ENCODE measurements around the gene B4GALT2. TPM values are rescaled to one million over a fixed set of nuclear protein-coding genes. Genes with fewer than 3 reads are reported as not detected.

Gene B4GALT2
- total RNA-seq, 1 experiment from 2014 or later, result 95.8 TPM

GRCh38 chr1:43938892-43939587, 40.0 kb upstream of the B4GALT2 start:
- DNase-seq, result no peak
- H3K9me3 ChIP-seq, result no peaks in the 10 kb centered on the region
- H3K27me3 ChIP-seq, result no peaks in the 10 kb centered on the region
- no peaks in the 10 kb centered on the region for H3K36me3 ChIP-seq
- no peak overlapping the region for H3K4me3 ChIP-seq

DNA sequence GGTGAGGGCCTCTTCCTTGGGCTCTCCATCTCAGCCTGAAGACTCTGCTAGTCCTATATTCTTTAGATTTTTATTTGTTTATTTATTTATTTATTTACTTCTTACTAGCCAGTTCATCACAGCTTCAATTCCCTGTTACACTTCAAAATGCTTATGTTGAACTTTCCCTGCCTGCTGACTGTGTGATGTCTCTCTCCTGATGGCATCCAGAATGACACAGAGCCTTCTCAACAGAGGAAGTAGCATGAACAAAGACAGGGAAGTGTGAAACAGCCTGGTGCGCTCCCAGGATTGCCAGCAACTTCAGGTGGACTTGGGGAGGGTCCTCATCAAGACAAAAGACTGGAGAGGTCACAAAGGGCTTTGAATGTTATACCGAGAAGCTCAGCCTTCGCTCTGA, 36.6 kb upstream of the B4GALT2 start:
- Histone ChIP-seq H3K4me3 (no peak overlapping the region), H3K9me3 (no peaks in the 10 kb centered on the region), H3K36me3 (no peaks in the 10 kb centered on the region), H3K27me3 (no peaks in the 10 kb centered on the region)
- no peak for DNase-seq

DNA sequence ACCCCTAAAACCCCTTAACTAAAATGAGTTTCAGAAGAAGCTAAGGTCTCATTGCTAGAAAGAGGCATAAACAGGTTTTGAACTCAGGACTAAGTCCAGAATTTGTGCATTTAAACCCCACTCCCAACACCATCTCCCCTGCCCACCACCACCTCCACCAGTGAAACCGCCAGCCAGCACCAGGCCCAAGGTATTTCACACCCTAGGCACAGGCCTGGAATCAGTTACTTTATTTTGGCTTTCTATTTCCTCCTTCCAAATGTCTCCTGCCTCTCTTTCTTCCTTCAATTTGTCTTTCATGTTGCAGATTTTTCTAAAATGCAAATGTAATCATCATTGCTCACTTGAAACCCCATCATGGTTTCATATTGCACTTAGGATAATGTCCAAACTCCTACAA, 34.1 kb upstream of the B4GALT2 start:
- H3K27me3 ChIP-seq, result no peaks in the 10 kb centered on the region
- no peak overlapping the region; the same call in 1 of the 2 replicates for H3K4me3 ChIP-seq
- peaks cover 4% of the 10 kb centered on the region; the same call in 1 of the 2 replicates for H3K36me3 ChIP-seq
- H3K9me3 ChIP-seq, result no peaks in the 10 kb centered on the region
- no peak for DNase-seq

DNA sequence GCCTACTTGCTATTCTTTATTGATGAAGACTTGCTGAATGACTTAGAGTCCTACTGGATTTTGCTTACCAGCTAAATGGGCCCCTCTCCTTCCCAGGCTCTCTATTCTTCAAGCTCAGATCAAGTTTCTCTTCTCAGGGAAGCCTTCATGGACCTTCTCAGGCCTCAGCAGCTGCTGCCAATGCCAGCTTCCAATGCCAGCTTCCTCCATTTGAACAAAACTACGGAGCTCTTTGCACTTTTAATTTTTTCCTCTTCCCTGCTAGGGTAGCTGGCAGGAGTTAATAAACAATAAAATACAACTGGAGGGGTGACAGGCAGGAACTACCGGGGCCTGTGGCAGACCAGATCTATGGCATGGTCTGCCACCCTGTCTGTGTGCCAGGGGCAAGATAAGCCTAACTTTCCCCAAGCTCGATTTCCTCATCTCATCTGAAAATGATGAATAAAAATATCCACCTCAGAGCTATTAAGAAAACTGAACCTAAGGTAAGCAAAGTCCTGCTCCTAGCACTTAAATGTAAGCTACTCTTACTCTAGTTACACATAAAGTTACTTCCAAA, 33.3 kb upstream of the B4GALT2 start:
- no peaks in the 10 kb centered on the region for H3K27me3 ChIP-seq
- H3K36me3 ChIP-seq, result peaks cover 7% of the 10 kb centered on the region
- H3K4me3 ChIP-seq, result peak overlapping the region; percentile 76
- H3K9me3 ChIP-seq, result no peaks in the 10 kb centered on the region
- no peak for DNase-seq

DNA sequence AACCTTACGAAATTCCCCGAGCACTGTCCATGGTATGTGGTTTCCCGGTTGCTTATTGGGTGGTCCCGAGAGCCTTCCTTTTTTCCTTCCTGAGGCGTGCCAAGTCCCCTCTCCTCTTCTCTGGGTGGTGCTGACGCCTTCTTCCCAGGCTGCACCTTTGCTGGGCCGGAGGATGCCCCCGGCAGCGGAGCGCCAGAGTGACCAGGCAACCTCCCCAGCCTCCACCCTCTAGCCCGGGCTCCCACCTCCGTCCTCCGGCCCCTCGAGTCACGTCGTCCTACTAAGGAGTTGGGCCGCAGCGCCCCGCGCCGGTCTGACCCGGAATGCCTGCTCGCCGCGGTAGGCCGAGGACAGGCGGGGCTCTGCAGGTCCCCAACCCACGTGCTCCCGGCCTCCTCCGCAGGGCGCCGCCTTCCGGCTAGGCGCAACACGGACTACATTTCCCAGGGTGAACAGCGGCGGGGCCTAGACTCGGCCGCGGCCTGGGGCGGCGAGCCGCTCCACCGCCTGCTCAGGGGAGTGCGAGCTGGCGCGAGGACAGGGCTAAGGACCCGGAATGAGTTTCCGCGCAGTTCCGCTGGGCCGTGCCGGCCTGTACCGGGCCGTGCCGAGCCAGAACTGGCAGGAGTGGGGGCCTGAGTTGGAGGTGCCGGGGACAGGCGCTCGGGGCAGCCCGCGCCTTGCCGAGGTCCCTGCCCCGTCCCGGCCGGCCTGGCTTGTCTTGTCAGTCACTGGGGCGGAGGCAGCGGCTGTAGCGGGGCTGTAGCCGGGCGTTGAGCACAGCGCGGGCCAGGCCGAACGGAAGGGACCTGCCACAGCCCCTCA, 32.6 kb upstream of the B4GALT2 start, which contains the start of gene IPO13:
IPO13 (plus strand) TSS at position 715 of the 825 bp plus-strand sequence. CDS start 651 bp downstream, outside the sequence.
- Histone ChIP-seq H3K4me3 (peak within 1 kb of the TSS; percentile 76), H3K27me3 (no peaks in the 10 kb centered on the region), H3K36me3 (peaks cover 8% of the 10 kb centered on the region), H3K9me3 (no peaks in the 10 kb centered on the region)
- peak; percentile 97 for DNase-seq

GRCh38 chr1:43947061-43947873, 31.7 kb upstream of the B4GALT2 start:
- Histone ChIP-seq H3K9me3 (no peaks in the 10 kb centered on the region), H3K27me3 (no peaks in the 10 kb centered on the region), H3K36me3 (peaks cover 14% of the 10 kb centered on the region), H3K4me3 (peak overlapping the region; percentile 76)
- DNase-seq, result no peak

DNA sequence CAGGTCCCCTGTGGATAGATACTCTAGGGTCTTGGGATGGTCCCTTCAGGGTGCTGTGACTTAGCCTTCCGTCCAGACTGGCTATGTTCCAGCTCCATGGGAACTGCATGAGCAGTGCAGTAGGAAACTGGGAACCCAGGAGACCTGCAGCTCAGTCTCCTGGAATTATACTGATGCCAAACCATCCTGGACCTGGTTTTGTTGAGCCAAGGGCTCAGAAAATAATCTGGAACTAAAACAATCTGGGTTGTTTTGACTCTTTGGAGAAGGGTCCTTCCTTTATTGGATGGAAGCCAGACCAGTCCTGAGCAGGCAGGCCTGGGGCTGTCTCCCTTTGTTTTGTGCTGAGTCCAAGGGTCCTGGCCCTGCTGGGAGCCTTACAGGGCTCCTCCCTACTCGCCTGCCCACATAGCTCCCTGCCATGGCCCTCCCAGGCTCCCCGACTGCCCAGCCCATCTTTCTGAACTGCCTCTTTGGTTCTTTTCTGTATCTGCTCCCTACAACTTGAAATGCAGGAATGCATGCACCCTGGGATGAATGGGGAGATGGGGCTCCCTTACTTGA, 31.1 kb upstream of the B4GALT2 start:
- no peak for DNase-seq
- Histone ChIP-seq H3K36me3 (peaks cover 14% of the 10 kb centered on the region), H3K4me3 (peak overlapping the region; percentile 76), H3K27me3 (no peaks in the 10 kb centered on the region), H3K9me3 (no peaks in the 10 kb centered on the region)

- Histone ChIP-seq H3K36me3 (peaks cover 14% of the 10 kb centered on the region), H3K4me3 (no peak overlapping the region), H3K27me3 (no peaks in the 10 kb centered on the region), H3K9me3 (no peaks in the 10 kb centered on the region)
- no peak for DNase-seq
Observed at GRCh38 chr1:43949678-43950077, 29.3 kb upstream of the B4GALT2 start.

DNA sequence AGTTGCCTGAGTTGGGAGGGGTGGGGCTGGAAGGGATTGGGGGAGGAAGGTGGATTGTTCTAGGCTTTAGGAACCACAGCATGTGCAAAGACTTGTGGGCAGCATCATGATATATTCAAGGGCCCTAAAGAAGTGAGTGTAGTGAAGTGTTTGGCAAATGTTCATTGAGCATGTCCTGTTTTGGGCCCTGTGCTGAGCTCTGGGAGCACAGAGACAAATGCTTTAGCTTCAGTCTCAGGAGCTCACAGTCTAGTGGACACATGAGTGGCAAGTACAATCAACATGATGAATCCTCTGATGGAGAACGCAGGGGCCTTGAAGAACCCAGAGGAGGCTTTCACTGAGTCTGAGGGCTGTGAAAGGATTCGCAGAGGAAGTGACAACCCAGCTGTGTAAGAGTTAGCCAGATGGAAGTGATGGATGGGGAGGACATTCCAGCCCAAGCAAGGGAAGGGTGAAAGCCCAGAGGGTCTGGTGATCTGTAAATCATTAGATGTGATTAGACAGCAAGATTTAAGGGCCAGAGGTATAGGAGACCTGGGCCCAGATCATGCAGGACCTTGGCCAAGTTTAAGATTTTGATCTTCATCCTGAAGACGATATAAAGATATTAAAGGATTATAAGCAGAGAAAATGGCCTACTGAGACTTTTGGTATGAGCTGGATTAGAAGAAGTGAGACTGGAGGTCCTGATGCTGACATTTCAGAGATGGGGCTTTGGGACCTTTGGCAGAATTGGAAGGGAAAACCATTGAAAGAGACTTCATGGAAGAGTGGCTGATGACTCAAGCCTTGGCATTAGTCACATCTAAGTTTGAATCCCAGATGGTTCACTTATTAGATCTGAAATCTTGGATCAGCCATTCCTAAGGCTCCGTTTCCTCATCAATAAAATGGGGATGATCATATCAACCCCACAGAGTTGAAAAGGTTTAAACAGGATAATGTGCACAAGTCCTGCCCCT, 27.7 kb upstream of the B4GALT2 start:
- Histone ChIP-seq H3K9me3 (no peaks in the 10 kb centered on the region), H3K36me3 (peaks cover 16% of the 10 kb centered on the region), H3K27me3 (no peaks in the 10 kb centered on the region), H3K4me3 (no peak overlapping the region)
- DNase-seq, result no peak

- no peak overlapping the region for H3K4me3 ChIP-seq
- no peaks in the 10 kb centered on the region for H3K9me3 ChIP-seq
- H3K36me3 ChIP-seq, result peaks cover 22% of the 10 kb centered on the region
- no peak for DNase-seq
- H3K27me3 ChIP-seq, result no peaks in the 10 kb centered on the region
Observed at GRCh38 chr1:43952731-43953346, 26.2 kb upstream of the B4GALT2 start.

- no peak overlapping the region for H3K4me3 ChIP-seq
- DNase-seq, result no peak
- H3K36me3 ChIP-seq, result peaks cover 25% of the 10 kb centered on the region
- no peaks in the 10 kb centered on the region for H3K9me3 ChIP-seq
- H3K27me3 ChIP-seq, result no peaks in the 10 kb centered on the region
Observed at GRCh38 chr1:43953361-43953760, 25.6 kb upstream of the B4GALT2 start.

- H3K4me3 ChIP-seq, result no peak overlapping the region
- H3K27me3 ChIP-seq, result no peaks in the 10 kb centered on the region
- DNase-seq, result no peak
- no peaks in the 10 kb centered on the region for H3K9me3 ChIP-seq
- H3K36me3 ChIP-seq, result peaks cover 25% of the 10 kb centered on the region
Observed at GRCh38 chr1:43954036-43954435, 25.0 kb upstream of the B4GALT2 start.

DNA sequence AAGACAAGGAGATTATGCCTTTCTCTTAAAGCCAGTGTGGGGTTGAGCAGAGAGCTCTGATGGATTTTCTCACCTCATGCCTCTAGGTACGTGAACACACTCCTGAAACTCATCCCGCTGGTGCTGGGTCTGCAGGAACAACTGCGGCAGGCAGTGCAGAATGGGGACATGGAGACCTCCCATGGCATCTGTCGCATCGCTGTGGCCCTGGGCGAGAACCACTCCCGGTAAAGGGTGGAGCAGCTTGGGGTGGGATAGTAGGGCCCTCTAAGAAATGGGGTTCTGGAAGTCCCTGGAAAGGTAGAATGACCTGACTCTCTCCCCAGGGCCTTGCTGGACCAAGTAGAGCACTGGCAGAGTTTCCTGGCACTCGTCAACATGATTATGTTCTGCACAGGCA, 22.8 kb upstream of the B4GALT2 start:
- H3K9me3 ChIP-seq, result no peaks in the 10 kb centered on the region
- DNase-seq, result no peak
- no peak overlapping the region for H3K4me3 ChIP-seq
- H3K27me3 ChIP-seq, result no peaks in the 10 kb centered on the region
- peaks cover 20% of the 10 kb centered on the region for H3K36me3 ChIP-seq

DNA sequence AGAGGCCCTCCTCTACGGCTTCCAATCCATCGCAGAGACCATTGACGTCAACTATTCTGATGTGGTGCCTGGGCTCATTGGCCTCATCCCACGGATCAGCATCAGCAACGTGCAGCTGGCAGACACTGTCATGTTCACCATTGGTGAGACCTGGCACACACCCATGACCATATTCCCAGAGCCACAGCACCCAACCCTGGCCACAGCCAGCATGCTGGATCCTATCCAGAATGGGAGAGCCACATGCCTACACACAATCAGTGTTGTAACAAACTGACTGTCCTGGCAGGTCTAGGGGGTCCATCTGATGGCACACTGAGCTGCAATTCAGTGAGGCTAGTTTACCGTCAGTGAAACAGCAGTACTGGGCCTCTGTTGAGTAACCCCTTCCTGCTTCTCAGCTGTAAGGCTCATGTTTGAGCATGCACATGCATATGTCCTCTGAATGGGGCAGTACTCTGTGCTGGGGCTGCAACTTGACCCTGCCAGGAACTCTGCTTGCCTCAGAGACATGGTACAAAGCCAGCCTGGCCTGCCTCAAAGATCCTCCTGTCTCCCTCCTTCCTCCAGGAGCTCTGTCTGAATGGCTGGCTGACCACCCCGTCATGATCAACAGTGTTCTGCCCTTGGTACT, 21.5 kb upstream of the B4GALT2 start:
- Histone ChIP-seq H3K4me3 (no peak overlapping the region), H3K9me3 (no peaks in the 10 kb centered on the region), H3K36me3 (peaks cover 15% of the 10 kb centered on the region), H3K27me3 (no peaks in the 10 kb centered on the region)
- DNase-seq, result no peak
